ENCODE data around the gene PFKM. TPM values are rescaled to one million over a fixed set of nuclear protein-coding genes. Genes with fewer than 3 reads are reported as not detected.

The PFKM gene
- total and polyA plus RNA-seq, 4 donors, result 4.5 to 23.9 (median 5.8) TPM

DNA sequence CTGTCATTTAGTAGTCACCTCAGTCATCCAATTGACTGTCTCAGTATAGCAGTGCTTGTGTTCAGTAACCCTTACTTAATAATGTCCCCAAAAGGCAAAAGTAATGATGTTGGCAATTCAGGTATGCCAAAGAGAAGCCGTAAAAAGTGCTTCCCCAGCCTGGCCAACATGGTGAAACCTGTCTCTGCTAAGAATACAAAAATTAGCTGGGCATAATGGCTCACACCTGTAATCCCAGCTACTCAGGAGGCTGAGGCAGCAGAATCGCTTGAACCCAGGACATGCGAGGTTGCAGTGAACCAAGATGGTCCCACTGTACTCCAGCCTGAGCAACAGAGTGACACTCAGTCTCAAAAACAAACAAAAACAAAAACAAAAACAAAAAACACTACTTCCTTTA, 46.9 kb upstream of the PFKM start:
- Histone ChIP-seq H3K36me3 (ENCODE audit: control insufficient read depth in 4 of 4, insufficient read depth in 3 of 4, low read depth in 1 of 4, low read length in 3 of 4) (peaks cover 2 to 40% (median 29%) of the 10 kb centered on the region in 4 donors), H3K4me1 (ENCODE audit: control insufficient read depth in 4 of 4, insufficient read depth in 4 of 4, low read length in 3 of 4) (no peaks in the 10 kb centered on the region)

DNA sequence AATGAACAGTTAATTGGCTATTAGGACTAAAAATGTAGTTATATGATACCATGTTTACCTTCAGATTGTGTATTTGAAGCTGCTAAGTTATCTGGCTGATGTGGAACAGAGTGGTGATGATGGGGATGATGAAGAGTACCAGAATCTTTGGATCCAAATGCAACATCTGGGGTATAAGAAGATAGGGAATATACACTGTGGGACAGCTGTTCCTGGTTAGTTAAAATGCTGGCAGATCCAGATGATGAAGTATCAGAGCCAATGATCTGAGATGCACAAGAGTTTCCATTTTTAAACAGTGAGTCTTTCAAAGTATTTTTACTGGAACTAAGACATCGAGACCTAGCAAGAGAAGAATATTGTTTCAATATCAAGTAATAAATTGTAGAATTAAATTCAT, 44.9 kb upstream of the PFKM start:
- 99% methylated on average over 1 of the region's 1 CpG for WGBS
- H3K9ac ChIP-seq (ENCODE audit: low read depth in 1 of 2, low read length in 2 of 2), result no peak overlapping the region
- H3K4me3 ChIP-seq (ENCODE audit: low read depth in 1 of 3, low read length in 3 of 3), result no peak overlapping the region
- no peak overlapping the region for H3K27ac ChIP-seq (ENCODE audit: low read depth in 1 of 2, low read length in 2 of 2)
- H3K4me1 ChIP-seq (ENCODE audit: control insufficient read depth in 4 of 4, insufficient read depth in 4 of 4, low read length in 3 of 4), result no peaks in the 10 kb centered on the region
- DNase-seq (ENCODE audit: low spot score), result no peak
- no peaks in the 10 kb centered on the region for H3K27me3 ChIP-seq (ENCODE audit: control insufficient read depth in 4 of 4, insufficient read depth in 4 of 4, low read length in 3 of 4)
- TF ChIP-seq SP1 (IDR thresholded peaks at IDR 0.05) (no peak), HNF4A (conservative IDR thresholded peaks at IDR 0.05) (no peak), FOXA2 (IDR thresholded peaks at IDR 0.05) (no peak), TAF1 (conservative IDR thresholded peaks at IDR 0.05) (no peak), RAD21 (IDR thresholded peaks at IDR 0.05) (no peak), NR2F2 (IDR thresholded peaks at IDR 0.05) (no peak)
- TF ChIP-seq, protein P1, sequence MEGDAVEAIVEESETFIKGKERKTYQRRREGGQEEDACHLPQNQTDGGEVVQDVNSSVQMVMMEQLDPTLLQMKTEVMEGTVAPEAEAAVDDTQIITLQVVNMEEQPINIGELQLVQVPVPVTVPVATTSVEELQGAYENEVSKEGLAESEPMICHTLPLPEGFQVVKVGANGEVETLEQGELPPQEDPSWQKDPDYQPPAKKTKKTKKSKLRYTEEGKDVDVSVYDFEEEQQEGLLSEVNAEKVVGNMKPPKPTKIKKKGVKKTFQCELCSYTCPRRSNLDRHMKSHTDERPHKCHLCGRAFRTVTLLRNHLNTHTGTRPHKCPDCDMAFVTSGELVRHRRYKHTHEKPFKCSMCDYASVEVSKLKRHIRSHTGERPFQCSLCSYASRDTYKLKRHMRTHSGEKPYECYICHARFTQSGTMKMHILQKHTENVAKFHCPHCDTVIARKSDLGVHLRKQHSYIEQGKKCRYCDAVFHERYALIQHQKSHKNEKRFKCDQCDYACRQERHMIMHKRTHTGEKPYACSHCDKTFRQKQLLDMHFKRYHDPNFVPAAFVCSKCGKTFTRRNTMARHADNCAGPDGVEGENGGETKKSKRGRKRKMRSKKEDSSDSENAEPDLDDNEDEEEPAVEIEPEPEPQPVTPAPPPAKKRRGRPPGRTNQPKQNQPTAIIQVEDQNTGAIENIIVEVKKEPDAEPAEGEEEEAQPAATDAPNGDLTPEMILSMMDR (IDR thresholded peaks at IDR 0.05; ENCODE audit: low read depth, low read length, missing input control), result no peak
- TF ChIP-seq, protein P2, sequence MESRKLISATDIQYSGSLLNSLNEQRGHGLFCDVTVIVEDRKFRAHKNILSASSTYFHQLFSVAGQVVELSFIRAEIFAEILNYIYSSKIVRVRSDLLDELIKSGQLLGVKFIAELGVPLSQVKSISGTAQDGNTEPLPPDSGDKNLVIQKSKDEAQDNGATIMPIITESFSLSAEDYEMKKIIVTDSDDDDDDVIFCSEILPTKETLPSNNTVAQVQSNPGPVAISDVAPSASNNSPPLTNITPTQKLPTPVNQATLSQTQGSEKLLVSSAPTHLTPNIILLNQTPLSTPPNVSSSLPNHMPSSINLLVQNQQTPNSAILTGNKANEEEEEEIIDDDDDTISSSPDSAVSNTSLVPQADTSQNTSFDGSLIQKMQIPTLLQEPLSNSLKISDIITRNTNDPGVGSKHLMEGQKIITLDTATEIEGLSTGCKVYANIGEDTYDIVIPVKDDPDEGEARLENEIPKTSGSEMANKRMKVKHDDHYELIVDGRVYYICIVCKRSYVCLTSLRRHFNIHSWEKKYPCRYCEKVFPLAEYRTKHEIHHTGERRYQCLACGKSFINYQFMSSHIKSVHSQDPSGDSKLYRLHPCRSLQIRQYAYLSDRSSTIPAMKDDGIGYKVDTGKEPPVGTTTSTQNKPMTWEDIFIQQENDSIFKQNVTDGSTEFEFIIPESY (IDR thresholded peaks at IDR 0.05), result no peak
- H3K9me3 ChIP-seq (ENCODE audit: control insufficient read depth in 4 of 4, low read length in 3 of 4), result no peaks in the 10 kb centered on the region
- peaks cover 2 to 35% (median 28%) of the 10 kb centered on the region in 4 donors for H3K36me3 ChIP-seq (ENCODE audit: control insufficient read depth in 4 of 4, insufficient read depth in 3 of 4, low read depth in 1 of 4, low read length in 3 of 4)

More for the DNA sequence above, 46.9 kb upstream of the PFKM start:
- Histone ChIP-seq H3K9ac (ENCODE audit: low read depth in 1 of 2, low read length in 2 of 2) (no peak overlapping the region), H3K27ac (ENCODE audit: low read depth in 1 of 2, low read length in 2 of 2) (no peak overlapping the region), H3K9me3 (ENCODE audit: control insufficient read depth in 4 of 4, low read length in 3 of 4) (no peaks in the 10 kb centered on the region), H3K27me3 (ENCODE audit: control insufficient read depth in 4 of 4, insufficient read depth in 4 of 4, low read length in 3 of 4) (no peaks in the 10 kb centered on the region), H3K4me3 (ENCODE audit: low read depth in 1 of 3, low read length in 3 of 3) (no peak overlapping the region)
- TF ChIP-seq, protein P1 (IDR thresholded peaks at IDR 0.05; ENCODE audit: low read depth, low read length, missing input control), result no peak
- TF ChIP-seq SP1 (IDR thresholded peaks at IDR 0.05) (no peak), HNF4G (IDR thresholded peaks at IDR 0.05) (no peak)
- DNase-seq (ENCODE audit: low spot score), result no peak
- WGBS, result 98% methylated on average over 3 of the region's 3 CpGs

DNA sequence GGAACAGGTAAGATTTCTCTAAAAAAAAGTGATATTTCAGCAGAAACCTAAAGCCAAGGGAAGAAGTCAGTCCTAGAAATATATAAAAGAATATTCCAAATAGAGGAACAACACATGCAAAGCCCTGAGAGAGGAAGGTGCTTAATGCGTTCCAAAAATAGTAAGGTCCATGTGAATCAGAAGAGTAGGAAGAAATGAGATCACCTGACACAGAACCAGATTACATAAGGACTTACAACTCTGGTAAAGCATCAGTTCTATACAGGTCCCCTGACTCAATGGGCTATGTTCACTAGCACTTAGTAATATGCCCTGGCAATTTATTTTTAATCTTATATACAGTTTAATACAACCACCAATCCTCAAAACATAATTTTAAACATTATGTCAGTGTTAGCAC, 43.3 kb upstream of the PFKM start:
- Histone ChIP-seq H3K4me1 (ENCODE audit: control insufficient read depth in 4 of 4, insufficient read depth in 4 of 4, low read length in 3 of 4) (no peaks in the 10 kb centered on the region), H3K9ac (ENCODE audit: low read depth in 1 of 2, low read length in 2 of 2) (no peak overlapping the region), H3K4me3 (ENCODE audit: low read depth in 1 of 3, low read length in 3 of 3) (no peak overlapping the region), H3K36me3 (ENCODE audit: control insufficient read depth in 4 of 4, insufficient read depth in 3 of 4, low read depth in 1 of 4, low read length in 3 of 4) (peaks cover 2 to 28% (median 24%) of the 10 kb centered on the region in 4 donors), H3K27me3 (ENCODE audit: control insufficient read depth in 4 of 4, insufficient read depth in 4 of 4, low read length in 3 of 4) (no peaks in the 10 kb centered on the region), H3K27ac (ENCODE audit: low read depth in 1 of 2, low read length in 2 of 2) (no peak overlapping the region), H3K9me3 (ENCODE audit: control insufficient read depth in 4 of 4, low read length in 3 of 4) (no peaks in the 10 kb centered on the region)
- WGBS, result 86% methylated on average over 1 of the region's 1 CpG
- no peak for DNase-seq (ENCODE audit: low spot score)
- TF ChIP-seq JUND (IDR thresholded peaks at IDR 0.05), result no peak
- TF ChIP-seq, protein P3, sequence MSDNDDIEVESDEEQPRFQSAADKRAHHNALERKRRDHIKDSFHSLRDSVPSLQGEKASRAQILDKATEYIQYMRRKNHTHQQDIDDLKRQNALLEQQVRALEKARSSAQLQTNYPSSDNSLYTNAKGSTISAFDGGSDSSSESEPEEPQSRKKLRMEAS (IDR thresholded peaks at IDR 0.05), result no peak
- TF ChIP-seq SP1 (IDR thresholded peaks at IDR 0.05), result no peak
